K562 (cell line): ENCODE data around the gene CPLANE2. TPM values are rescaled to one million over a fixed set of nuclear protein-coding genes. Genes with fewer than 3 reads are reported as not detected.

Experiments used
- BRF1 ChIP-seq: IDR thresholded peaks from 3 replicates; pipeline ENCODE4 v1.6.1; 2011; ENCODE audit warnings: borderline replicate concordance, mild to moderate bottlenecking; ENCODE audit not compliant: insufficient read length; ENCODE audit errors: extremely low read depth
- CUX1 ChIP-seq: fragments of 200-800 bp; sonication (Bioruptor generic); IDR thresholded peaks from 2 replicates; pipeline ENCODE4 v1.6.1; 2016; ENCODE audit warnings: missing genetic modification characterization, missing compliant biosample characterization
- HMGXB4 ChIP-seq: sonication (generic); formaldehyde crosslinking; IDR thresholded peaks from 2 replicates; pipeline ENCODE4 v1.8.1; 2023; ENCODE audit warnings: mild to moderate bottlenecking, missing genetic modification reagents
- NONO ChIP-seq, 2 experiments: fragments of 200-400 bp in 1 of 2; fragments of 450-650 bp in 1 of 2; formaldehyde crosslinking in 1 of 2; IDR thresholded peaks; 2 replicates each; pipeline ENCODE4 v1.6.1; 2017; ENCODE audit warnings: low read depth in 2 of 2, mild to moderate bottlenecking in 2 of 2, moderate library complexity in 2 of 2, low read length in 1 of 2
- PATZ1 ChIP-seq: fragments of 250-450 bp; sonication (Bioruptor Pico); IDR thresholded peaks from 2 replicates; pipeline ENCODE4 v1.5.0; 2020; ENCODE audit warnings: mild to moderate bottlenecking, borderline replicate concordance
- PHF21A ChIP-seq: fragments of 450-650 bp; IDR thresholded peaks from 2 replicates; pipeline ENCODE4 v1.6.1; 2017; ENCODE audit warnings: low read depth, borderline replicate concordance
- PHTF2 ChIP-seq: fragments of 250-450 bp; sonication (Bioruptor Pico); IDR thresholded peaks from 2 replicates; pipeline ENCODE4 v1.5.0; 2021; ENCODE audit warnings: mild to moderate bottlenecking
- ZNF668 ChIP-seq: fragments of 250-450 bp; sonication (Bioruptor Pico); IDR thresholded peaks from 2 replicates; pipeline ENCODE4 v1.8.0; 2022; ENCODE audit warnings: mild to moderate bottlenecking, inconsistent platforms
- polyA plus RNA-seq, 8 experiments: library from polyadenylated mRNA; depleted of rRNA in 4 of 8; stranded (reverse) in 5 of 8; unstranded in 3 of 8; fragments of >200 nt; fragmentation: Nextera tagmentation in 2 of 8; fragmentation: Illumina TruSeq in 1 of 8; extraction: Ambion mirVana in 2 of 8; extraction: Trizol in 1 of 8; gene quantifications; 2 replicates each; pipeline versions ENCODE4 v1.2.1 to v1.2.3, GENCODE V29; 2011 to 2014; ENCODE audit warnings: inconsistent platforms in 1 of 8, missing spikeins in 1 of 8
- total RNA-seq, 7 experiments: library from RNA; depleted of rRNA in 6 of 7; stranded (reverse); fragments of >200 nt in 6 of 7; fragmentation: Illumina TruSeq in 2 of 7; extraction: Trizol in 2 of 7; gene quantifications; 2 replicates each; pipeline versions ENCODE4 v1.2.1 to v1.2.3, GENCODE V29; 2011 to 2021; ENCODE audit warnings: low replicate concordance in 1 of 7
- TF ChIP-seq, protein P1 (sequence below): fragments of 200-800 bp; sonication (Bioruptor generic); IDR thresholded peaks from 2 replicates; pipeline ENCODE4 v1.6.1; 2017; ENCODE audit warnings: missing genetic modification characterization, missing compliant biosample characterization
- TF ChIP-seq, protein P2 (sequence below): sonication (generic); formaldehyde crosslinking; IDR thresholded peaks from 2 replicates; pipeline ENCODE4 v1.8.0; 2023; ENCODE audit warnings: mild to moderate bottlenecking, missing genetic modification reagents
- TF ChIP-seq, protein P3 (sequence below): fragments of 450-650 bp; IDR thresholded peaks from 2 replicates; pipeline ENCODE4 v1.6.1; 2017; ENCODE audit warnings: mild to moderate bottlenecking, moderate library complexity

The CPLANE2 gene
- total and polyA plus RNA-seq, 9 of the 15 experiments (the other 6 are each of a cell fraction or from before 2014, with no cell fraction given): 0.17 to 20.9 (median 8.1) TPM

- TF ChIP-seq, protein P1, sequence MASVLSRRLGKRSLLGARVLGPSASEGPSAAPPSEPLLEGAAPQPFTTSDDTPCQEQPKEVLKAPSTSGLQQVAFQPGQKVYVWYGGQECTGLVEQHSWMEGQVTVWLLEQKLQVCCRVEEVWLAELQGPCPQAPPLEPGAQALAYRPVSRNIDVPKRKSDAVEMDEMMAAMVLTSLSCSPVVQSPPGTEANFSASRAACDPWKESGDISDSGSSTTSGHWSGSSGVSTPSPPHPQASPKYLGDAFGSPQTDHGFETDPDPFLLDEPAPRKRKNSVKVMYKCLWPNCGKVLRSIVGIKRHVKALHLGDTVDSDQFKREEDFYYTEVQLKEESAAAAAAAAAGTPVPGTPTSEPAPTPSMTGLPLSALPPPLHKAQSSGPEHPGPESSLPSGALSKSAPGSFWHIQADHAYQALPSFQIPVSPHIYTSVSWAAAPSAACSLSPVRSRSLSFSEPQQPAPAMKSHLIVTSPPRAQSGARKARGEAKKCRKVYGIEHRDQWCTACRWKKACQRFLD (CRISPR knock-in tag): no peak
- no peak for TF ChIP-seq NONO (IDR thresholded peaks at IDR 0.05; ENCODE audit: low read depth in 2 of 2, low read length in 1 of 2)
- TF ChIP-seq, protein P2, sequence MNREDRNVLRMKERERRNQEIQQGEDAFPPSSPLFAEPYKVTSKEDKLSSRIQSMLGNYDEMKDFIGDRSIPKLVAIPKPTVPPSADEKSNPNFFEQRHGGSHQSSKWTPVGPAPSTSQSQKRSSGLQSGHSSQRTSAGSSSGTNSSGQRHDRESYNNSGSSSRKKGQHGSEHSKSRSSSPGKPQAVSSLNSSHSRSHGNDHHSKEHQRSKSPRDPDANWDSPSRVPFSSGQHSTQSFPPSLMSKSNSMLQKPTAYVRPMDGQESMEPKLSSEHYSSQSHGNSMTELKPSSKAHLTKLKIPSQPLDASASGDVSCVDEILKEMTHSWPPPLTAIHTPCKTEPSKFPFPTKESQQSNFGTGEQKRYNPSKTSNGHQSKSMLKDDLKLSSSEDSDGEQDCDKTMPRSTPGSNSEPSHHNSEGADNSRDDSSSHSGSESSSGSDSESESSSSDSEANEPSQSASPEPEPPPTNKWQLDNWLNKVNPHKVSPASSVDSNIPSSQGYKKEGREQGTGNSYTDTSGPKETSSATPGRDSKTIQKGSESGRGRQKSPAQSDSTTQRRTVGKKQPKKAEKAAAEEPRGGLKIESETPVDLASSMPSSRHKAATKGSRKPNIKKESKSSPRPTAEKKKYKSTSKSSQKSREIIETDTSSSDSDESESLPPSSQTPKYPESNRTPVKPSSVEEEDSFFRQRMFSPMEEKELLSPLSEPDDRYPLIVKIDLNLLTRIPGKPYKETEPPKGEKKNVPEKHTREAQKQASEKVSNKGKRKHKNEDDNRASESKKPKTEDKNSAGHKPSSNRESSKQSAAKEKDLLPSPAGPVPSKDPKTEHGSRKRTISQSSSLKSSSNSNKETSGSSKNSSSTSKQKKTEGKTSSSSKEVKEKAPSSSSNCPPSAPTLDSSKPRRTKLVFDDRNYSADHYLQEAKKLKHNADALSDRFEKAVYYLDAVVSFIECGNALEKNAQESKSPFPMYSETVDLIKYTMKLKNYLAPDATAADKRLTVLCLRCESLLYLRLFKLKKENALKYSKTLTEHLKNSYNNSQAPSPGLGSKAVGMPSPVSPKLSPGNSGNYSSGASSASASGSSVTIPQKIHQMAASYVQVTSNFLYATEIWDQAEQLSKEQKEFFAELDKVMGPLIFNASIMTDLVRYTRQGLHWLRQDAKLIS: no peak
- TF ChIP-seq, protein P3, sequence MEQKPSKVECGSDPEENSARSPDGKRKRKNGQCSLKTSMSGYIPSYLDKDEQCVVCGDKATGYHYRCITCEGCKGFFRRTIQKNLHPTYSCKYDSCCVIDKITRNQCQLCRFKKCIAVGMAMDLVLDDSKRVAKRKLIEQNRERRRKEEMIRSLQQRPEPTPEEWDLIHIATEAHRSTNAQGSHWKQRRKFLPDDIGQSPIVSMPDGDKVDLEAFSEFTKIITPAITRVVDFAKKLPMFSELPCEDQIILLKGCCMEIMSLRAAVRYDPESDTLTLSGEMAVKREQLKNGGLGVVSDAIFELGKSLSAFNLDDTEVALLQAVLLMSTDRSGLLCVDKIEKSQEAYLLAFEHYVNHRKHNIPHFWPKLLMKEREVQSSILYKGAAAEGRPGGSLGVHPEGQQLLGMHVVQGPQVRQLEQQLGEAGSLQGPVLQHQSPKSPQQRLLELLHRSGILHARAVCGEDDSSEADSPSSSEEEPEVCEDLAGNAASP: no peak
- no peak for TF ChIP-seq CUX1 (CRISPR knock-in tag)
- no peak for TF ChIP-seq PHTF2
- no peak for TF ChIP-seq ZNF668 (CRISPR knock-in tag)
- TF ChIP-seq BRF1: no peak
- no peak for TF ChIP-seq PATZ1 (CRISPR knock-in tag)
- TF ChIP-seq HMGXB4 (CRISPR knock-in tag): no peak
- no peak for TF ChIP-seq PHF21A
Measured at GRCh38 chr1:16196874-16197273, 40.1 kb downstream of the CPLANE2 start (continued).
